SK-N-SH treated with all-trans-retinoic acid at 6 μM for 48 hours (cell line): Measurements from ENCODE around the gene GTF2H1.

ENCODE experiments used
- ARNTL ChIP-seq: fragments of 450-650 bp; formaldehyde crosslinking; IDR thresholded peaks from 2 replicates; pipeline ENCODE4 v1.5.0; 2020; ENCODE audit warnings: low read depth, mild to moderate bottlenecking, moderate library complexity, borderline replicate concordance
- CREB5 ChIP-seq: fragments of 250-450 bp; sonication (Bioruptor Pico); IDR thresholded peaks from 2 replicates; pipeline ENCODE4 v1.5.1; 2020; ENCODE audit warnings: low read depth, mild to moderate bottlenecking, moderate library complexity
- GLIS3 ChIP-seq: fragments of 250-450 bp; sonication (Bioruptor Pico); IDR thresholded peaks from 2 replicates; pipeline ENCODE4 v1.5.0; 2020; ENCODE audit warnings: mild to moderate bottlenecking, moderate library complexity
- ISL1 ChIP-seq: fragments of 250-450 bp; sonication (Bioruptor Pico); IDR thresholded peaks from 2 replicates; pipeline ENCODE4 v2.1.2; 2022; ENCODE audit warnings: mild to moderate bottlenecking, moderate library complexity
- PATZ1 ChIP-seq: fragments of 250-450 bp; sonication (Bioruptor Pico); IDR thresholded peaks from 2 replicates; pipeline ENCODE4 v1.8.0; 2020; ENCODE audit warnings: mild to moderate bottlenecking, moderate library complexity, borderline replicate concordance
- RARB ChIP-seq: fragments of 250-450 bp; sonication (Bioruptor Pico); IDR thresholded peaks from 2 replicates; pipeline ENCODE4 v1.8.0; 2021; ENCODE audit warnings: mild to moderate bottlenecking, moderate library complexity
- ZC3H10 ChIP-seq: fragments of 250-450 bp; sonication (Bioruptor Pico); IDR thresholded peaks from 2 replicates; pipeline ENCODE4 v1.5.1; 2021; ENCODE audit warnings: mild to moderate bottlenecking, moderate library complexity
- ZFP3 ChIP-seq: fragments of 250-450 bp; sonication (Bioruptor Pico); IDR thresholded peaks from 2 replicates; pipeline ENCODE4 v1.5.0; 2020; ENCODE audit warnings: mild to moderate bottlenecking, moderate library complexity
- ZFP30 ChIP-seq: fragments of 450-650 bp; formaldehyde crosslinking; IDR thresholded peaks from 2 replicates; pipeline ENCODE4 v1.5.0; 2022; ENCODE audit warnings: mild to moderate bottlenecking, moderate library complexity
- ZNF565 ChIP-seq: fragments of 450-650 bp; formaldehyde crosslinking; conservative IDR thresholded peaks from 2 replicates; pipeline ENCODE4 v1.5.0; 2020; ENCODE audit warnings: low read depth, mild to moderate bottlenecking, moderate library complexity

DNA sequence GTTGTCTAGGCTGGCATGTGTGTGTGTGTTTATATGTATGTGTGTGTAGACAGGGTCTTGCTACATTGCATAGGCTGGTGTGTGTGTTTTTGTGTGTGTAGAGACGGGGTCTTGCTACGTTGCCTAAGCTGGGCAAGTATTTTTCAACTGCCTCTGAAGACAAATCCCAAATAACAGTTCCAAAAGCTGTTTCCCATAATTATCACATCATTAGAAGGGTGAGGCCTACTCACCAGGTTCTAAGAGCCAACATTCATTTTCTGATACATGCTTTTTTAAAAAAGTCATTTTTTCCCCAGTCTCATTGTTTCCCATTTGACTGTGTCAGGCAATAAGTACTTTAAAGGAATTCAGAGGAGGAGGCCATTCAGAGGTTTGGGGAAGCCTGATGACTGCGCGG, 33.5 kb upstream of the GTF2H1 start:
- no peak for TF ChIP-seq PATZ1 (CRISPR knock-in tag)
- no peak for TF ChIP-seq ZNF565
- no peak for TF ChIP-seq ARNTL
- no peak for TF ChIP-seq CREB5 (CRISPR knock-in tag)
- TF ChIP-seq RARB (CRISPR knock-in tag), result no peak
- no peak for TF ChIP-seq ZFP3
- TF ChIP-seq GLIS3 (CRISPR knock-in tag), result no peak
- TF ChIP-seq ISL1 (CRISPR knock-in tag), result no peak
- no peak for TF ChIP-seq ZC3H10 (CRISPR knock-in tag)
- no peak for TF ChIP-seq ZFP30
